ENCODE measurements around the gene GMPR2. TPM values are rescaled to one million over a fixed set of nuclear protein-coding genes. Genes with fewer than 3 reads are reported as not detected.

GMPR2 gene
- total RNA-seq, 6 experiments from 2014 or later = 26.2 to 40.2 (median 34.2) TPM

DNA sequence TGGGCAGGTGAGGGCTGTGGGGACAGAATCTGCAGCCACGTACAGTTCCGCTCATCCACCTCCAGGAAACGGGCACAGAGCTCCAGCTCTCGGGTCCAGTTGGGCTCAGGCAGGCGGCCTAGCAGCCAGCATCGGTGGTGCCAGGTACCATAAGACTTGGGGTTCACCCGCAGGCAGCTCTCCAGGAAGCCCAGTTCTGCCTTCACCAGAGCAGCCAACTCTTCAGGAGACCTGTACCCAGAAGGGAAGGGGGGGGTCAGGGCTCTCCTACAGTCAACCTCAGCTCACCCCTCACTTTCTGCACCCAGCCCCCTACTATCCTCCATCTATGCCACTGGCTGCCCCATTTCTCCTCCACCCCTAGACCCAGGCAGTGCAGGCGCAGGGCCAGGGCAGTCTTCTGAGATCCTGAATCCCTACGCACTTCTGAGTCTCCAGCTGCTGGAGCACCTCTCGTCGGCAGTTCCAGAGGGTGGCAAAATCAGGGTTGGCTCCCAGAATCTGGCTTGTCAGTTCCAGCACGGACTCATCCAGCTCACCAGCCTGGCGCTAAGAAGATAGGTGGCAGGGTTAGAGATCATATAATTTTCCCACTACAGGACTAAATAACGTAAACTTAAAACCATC lies 37.3 kb downstream of the GMPR2 start:
- Histone ChIP-seq H3K36me3 (peaks cover 0 to 24% (median 5%) of the 10 kb centered on the region in 4 donors), H3K27ac (no peak overlapping the region), H3K4me3 (no peak overlapping the region), H3K27me3 (no peaks in the 10 kb centered on the region), H3K9me3 (no peaks in the 10 kb centered on the region), H3K4me1 (peaks cover 0 to 13% (median 1%) of the 10 kb centered on the region in 4 donors)
- DNase-seq = peak in 2 of 3 donors; percentile 48 to 51
- ATAC-seq = no peak
- intact Hi-C loops (cut with DNase I) = no loop called here
- WGBS (ENCODE audit: insufficient coverage, low coverage, low lambda C conversion rate, missing lambda C conversion rate) = 93% methylated on average over 5 of the region's 14 CpGs
- TF ChIP-seq POLR2A (IDR thresholded peaks at IDR 0.05) = no peak
- TF ChIP-seq, protein P1, sequence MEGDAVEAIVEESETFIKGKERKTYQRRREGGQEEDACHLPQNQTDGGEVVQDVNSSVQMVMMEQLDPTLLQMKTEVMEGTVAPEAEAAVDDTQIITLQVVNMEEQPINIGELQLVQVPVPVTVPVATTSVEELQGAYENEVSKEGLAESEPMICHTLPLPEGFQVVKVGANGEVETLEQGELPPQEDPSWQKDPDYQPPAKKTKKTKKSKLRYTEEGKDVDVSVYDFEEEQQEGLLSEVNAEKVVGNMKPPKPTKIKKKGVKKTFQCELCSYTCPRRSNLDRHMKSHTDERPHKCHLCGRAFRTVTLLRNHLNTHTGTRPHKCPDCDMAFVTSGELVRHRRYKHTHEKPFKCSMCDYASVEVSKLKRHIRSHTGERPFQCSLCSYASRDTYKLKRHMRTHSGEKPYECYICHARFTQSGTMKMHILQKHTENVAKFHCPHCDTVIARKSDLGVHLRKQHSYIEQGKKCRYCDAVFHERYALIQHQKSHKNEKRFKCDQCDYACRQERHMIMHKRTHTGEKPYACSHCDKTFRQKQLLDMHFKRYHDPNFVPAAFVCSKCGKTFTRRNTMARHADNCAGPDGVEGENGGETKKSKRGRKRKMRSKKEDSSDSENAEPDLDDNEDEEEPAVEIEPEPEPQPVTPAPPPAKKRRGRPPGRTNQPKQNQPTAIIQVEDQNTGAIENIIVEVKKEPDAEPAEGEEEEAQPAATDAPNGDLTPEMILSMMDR (IDR thresholded peaks at IDR 0.05) = no peak

DNA sequence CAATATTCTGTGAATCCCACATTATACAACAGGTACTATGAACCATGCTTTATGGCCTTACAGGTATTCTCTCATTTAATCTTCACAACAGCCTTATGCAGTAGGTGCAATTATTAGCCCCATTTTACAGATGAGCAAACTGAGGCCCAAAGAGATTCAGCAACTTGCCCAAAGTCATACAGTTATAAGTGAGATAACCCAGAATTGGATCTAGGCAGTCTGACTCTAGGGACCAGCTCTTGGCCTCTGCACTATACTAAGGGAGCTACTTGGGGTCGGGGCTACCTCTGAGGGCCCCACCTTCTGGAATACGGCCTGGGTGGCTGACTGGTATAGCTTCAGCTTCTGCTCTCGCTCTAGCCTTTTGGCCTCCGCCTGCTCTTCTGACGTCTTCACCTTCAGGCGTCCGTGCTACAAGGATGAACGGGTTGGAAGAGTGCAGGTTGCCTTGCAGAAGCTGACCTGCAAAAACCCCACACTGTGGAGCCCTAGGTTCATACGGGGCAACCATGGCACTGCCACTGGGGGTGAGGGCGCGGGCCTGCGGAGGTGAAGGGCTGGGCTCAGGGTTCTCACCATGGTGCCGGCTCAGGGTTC lies 37.9 kb downstream of the GMPR2 start:
- H3K4me1 ChIP-seq = peaks cover 0 to 13% (median 1%) of the 10 kb centered on the region in 4 donors
- intact Hi-C loops (cut with DNase I) = no loop called here
- 0% methylated on average over 2 of the region's 13 CpGs for WGBS (ENCODE audit: insufficient coverage, low coverage, low lambda C conversion rate, missing lambda C conversion rate)
- H3K4me3 ChIP-seq = peak overlapping the region; percentile 81 to 87 (median 86)
- H3K27ac ChIP-seq = peak overlapping the region in 2 of 3 donors; percentile 89 to 97
- H3K27me3 ChIP-seq = no peaks in the 10 kb centered on the region
- no peaks in the 10 kb centered on the region for H3K9me3 ChIP-seq
- DNase-seq (peak in 1 of 3 donors; percentile 49), ATAC-seq (peak in 2 of 4 donors; percentile 5 to 6)
- peaks cover 0 to 24% (median 5%) of the 10 kb centered on the region in 4 donors for H3K36me3 ChIP-seq
- TF ChIP-seq, protein P1 (IDR thresholded peaks at IDR 0.05) = no peak
- no peak for TF ChIP-seq POLR2A (IDR thresholded peaks at IDR 0.05)

DNA sequence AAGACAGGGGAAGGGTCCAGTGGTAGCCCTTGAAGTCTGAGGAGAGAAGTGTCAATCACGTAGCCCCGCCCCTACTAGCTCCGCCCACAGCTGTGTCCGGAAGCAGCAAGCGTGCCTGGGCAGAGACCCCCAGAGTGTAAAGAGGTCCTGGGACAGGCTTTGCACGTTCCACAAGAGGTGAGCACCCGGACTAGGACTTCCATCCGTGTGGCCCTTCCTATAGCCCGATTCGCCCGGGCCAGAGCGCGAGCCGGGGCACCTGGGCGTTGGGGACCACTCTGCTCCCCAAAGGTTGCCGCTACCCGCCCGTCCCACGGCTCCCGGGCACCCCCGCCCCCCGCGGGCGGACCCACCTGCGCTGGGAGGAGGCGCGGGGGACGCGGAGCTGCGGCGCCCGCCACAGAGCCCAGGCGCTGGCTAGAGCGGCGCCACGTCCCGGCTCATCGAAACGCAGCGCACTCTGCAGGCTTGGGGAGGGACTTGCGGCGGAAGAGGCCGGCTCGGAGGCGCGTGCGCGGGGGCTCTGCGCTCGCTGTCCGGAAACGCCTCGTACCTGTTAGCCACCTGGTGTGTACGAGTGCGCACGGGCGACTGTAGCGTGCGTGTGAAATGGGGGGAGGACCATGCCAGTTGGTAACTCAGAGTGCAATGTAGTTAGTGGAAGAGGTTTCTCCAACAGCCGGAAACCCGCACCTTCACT lies 38.6 kb downstream of the GMPR2 start, which contains the start of gene RABGGTA:
TSS of gene RABGGTA (minus strand) at position 464 of the 700 bp plus-strand sequence. CDS start 482 bp downstream, outside the sequence.
- H3K36me3 ChIP-seq = peaks cover 0 to 22% (median 5%) of the 10 kb centered on the region in 4 donors
- H3K27me3 ChIP-seq = no peaks in the 10 kb centered on the region
- peak; percentile 89 to 91 (median 91) for DNase-seq
- peak; percentile 97 for ATAC-seq
- peak within 1 kb of the TSS; percentile 81 to 87 (median 86) for H3K4me3 ChIP-seq
- H3K4me1 ChIP-seq = peaks cover 0 to 13% (median 1%) of the 10 kb centered on the region in 4 donors
- WGBS (ENCODE audit: insufficient coverage, low coverage, low lambda C conversion rate, missing lambda C conversion rate) = no CpG with 5 or more reads among the region's 61 CpGs
- peak; percentile 86 for TF ChIP-seq POLR2A (IDR thresholded peaks at IDR 0.05)
- TF ChIP-seq, protein P1 (IDR thresholded peaks at IDR 0.05) = peak; percentile 72 to 87 (median 74)
- peak within 1 kb of the TSS; percentile 89 to 97 (median 89) for H3K27ac ChIP-seq
- intact Hi-C loops (cut with DNase I) = no loop called here
- no peaks in the 10 kb centered on the region for H3K9me3 ChIP-seq

DNA sequence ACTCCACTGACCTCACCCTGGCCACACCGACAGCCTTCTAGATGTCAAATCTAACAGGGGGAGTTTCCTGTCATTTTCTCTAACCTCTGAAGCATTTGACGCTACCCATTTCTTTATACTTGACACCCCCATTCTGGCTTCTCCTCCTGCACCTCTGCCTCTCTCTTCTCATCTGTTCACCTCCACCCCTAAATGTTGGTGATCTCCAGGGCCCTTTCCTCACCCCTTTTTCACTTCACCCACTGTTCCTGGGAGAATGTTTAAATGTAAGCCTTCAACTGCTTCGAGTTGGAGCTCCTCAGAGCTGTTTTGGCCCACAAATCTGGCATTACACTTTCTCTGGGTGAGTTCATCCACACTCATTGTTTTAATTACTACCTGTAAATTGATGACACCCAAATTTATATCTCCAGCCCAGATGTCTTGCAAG lies 39.1 kb downstream of the GMPR2 start:
- Histone ChIP-seq H3K9me3 (no peaks in the 10 kb centered on the region), H3K27me3 (no peaks in the 10 kb centered on the region), H3K27ac (peak overlapping the region; percentile 89 to 97 (median 89)), H3K4me1 (peaks cover 0 to 13% (median 1%) of the 10 kb centered on the region in 4 donors), H3K4me3 (peak overlapping the region; percentile 81 to 87 (median 86)), H3K36me3 (peaks cover 0 to 16% (median 4%) of the 10 kb centered on the region in 4 donors)
- no peak for DNase-seq
- WGBS (ENCODE audit: insufficient coverage, low coverage, low lambda C conversion rate, missing lambda C conversion rate) = 9% methylated on average over 2 of the region's 3 CpGs
- ATAC-seq = no peak
- no peak for TF ChIP-seq POLR2A (IDR thresholded peaks at IDR 0.05)
- TF ChIP-seq, protein P1 (IDR thresholded peaks at IDR 0.05) = no peak
- intact Hi-C loops (cut with DNase I) = no loop called here
